GM18867 (cell line): ENCODE results near the gene UFSP2.

Source experiments
- ATAC-seq: cut with Tn5 transposase; IDR thresholded peaks from one replicate; pipeline ENCODE4 v1.9.1; 2021; ENCODE audit warnings: mild to moderate bottlenecking, moderate library complexity; ENCODE audit not compliant: unreplicated experiment

Gene UFSP2

DNA sequence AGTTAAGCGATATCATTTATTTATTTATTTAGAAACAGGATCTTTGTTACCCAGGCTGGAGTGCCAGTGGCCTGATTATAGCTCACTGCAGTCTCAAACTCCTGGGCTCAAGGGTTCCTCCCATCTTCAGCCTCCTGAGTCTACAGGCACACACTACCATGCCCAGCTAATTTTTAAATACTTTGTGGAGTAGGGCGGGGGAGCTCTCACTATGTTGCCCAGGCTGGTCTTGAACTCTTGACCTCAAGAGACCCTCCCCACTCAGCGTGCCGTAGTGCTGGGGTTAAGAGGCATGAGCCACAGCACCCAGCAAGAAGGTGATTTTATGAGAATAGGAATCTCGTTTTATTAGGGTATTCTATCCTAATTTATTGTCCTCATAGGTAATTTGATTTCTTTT is 3.9 kb upstream of the UFSP2 start:
- no peak for ATAC-seq

DNA sequence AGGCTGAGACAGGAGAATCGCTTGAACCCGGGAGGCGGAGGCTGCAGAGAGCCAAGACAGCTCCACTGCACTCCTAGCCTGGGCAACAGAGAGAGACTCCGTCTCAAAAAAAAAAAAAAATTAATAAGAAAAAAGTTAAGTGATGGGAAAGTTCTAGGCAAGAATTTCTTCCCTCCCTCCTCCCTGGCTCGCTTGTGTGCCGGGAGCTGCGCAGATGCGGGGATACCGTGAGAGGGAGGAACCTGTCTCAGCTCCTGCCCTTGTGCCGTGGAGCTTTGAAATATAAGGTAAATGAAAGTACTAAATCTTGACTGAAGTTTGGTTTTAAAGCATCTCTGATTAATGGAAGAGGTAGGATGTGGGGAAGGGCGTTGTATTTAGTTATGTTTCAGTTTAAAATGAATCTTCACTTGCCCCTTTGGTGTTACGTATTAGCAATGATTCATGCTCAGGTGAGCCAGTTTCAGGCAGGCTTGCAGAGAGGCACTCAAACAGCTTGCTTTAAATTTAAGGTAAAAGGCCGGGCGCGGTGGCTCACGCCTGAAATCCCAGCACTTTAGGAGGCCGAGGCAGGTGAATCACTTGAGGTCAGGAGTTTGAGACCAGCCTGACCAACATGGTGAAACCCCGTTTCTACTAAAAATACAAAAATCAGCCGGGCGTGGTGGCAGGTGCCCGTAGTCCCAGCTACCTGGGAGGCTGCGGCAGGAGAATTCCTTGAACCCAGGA is 1.4 kb upstream of the UFSP2 start:
- no peak for ATAC-seq

DNA sequence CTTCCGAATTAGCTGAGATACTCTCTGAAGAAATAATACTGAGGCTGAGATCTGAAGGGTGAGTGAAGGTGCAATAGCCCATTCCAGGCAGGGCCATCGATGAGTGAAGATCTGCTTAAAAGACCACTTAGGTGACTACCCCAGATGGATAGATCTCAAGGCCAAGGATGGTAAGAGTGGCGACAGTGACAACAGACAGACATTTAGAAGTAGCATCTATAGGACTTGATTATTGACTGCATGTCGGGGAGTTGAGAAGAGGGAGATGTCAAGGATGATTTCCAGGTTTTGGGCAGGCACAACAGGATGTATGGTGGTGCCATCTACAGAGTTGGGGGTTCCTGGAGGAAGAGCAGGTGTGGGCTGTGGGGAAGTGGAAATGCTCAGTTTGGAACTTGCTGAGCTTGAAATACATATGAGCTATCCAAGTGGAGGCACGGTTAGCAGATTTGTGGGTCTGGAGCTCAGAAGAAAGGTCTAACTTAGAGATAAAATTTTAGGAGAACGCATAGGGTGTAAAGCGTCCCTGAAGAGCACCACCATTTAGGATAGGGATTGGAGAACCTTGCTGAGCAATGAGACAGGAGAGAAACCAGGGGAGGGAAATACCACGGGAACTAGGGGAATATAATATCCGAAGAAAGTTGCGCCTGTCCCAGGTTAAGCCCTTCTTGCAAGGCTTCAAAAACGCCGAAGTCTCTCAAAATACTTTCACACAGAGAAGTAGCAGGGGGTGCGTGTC is 688 bp downstream of the UFSP2 start:
- ATAC-seq: peak; percentile 2

DNA sequence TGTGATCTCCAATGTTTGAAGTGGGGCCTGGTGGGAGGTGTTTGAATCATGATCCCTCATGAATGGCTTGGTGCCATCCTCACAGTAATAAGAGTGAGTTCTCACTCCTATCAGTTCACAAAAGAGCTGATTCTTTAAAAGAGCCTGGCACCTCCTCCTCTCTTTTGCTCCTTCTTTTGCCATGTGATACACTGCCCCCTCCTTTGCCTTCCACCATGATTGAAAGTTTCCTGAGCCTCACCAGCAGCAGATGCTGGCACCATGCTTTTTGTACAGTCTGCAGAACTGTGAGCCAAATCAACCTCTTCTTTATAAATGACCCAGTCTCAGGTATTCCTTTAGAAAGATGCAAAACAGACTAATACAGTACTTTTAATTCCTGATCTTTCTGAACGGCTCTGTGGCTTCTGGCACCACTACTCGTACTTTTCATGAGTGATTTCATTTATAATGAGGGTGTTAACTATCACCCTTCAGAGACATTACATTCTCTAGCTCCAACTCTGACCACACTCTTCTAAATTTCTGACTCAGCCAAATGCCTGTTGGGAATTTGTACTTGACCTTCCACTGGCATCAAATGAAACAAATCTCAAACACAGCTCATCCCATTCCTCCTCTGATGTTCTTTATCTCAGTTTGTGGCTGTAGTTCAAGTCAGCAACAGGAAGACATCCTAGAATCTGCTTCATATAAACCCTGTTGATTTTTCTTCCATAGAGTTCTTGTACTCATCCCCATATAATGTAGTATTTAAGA is 4.2 kb downstream of the UFSP2 start:
- ATAC-seq: no peak

DNA sequence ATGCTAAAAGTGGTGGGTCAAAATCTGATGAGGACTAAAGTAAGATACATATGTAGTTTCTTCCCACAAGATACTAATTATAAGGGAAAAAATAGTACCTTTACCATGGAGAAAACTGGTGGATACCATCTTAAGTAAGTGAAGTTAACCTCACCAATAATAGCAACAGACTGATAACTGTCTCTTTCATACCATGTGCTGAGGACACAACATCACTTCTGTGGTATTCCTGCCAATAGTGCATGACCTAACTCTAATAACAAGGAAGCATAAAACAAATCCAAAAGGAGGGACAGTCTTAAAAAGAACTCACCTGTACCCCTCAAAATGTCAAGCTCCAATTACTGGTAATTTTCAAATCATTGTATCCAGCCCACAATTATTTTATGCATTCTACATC is 8.8 kb downstream of the UFSP2 start:
- ATAC-seq: no peak

- ATAC-seq: no peak
Observed at GRCh38 chr4:185412412-185412811, 13.4 kb downstream of the UFSP2 start.

DNA sequence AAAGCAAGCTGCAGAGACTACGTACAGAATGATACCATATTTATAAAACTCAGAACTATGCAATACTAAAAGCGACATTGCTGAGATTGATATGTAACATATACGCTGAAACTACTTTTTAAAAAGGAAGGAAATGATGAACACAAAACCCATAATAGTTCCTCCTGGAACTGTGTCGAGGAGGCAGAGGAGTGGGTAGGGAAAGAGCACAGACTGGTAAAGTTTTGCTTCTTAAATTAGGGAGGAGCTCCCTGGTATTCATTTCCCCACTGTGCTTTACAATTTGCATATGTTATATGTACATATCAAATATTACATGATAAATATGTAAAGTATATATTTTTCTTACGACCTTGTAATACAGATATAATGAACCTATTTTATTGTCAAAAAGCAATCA is 13.9 kb downstream of the UFSP2 start:
- no peak for ATAC-seq

DNA sequence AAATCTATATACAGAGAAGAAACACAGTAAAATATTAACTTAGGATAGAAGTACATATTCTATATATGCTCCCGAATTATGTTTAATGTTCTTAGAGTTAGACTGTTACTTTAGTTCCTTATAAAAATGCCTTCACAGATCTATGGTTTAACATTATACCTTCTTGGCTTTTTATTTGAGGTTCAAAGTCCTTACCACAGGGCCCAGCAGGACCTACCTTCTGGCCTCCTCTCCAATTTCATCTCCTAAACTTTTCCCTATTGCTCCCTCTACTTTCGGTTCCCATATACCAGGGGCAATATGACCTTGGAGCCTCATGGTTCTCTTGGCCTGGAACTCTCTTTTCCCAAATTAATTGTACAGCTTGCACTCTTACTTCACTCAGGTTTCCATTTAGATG is 17.3 kb downstream of the UFSP2 start:
- ATAC-seq: no peak

- ATAC-seq: no peak
Observed at GRCh38 chr4:185405296-185405999, 20.3 kb downstream of the UFSP2 start.

GRCh38 chr4:185404031-185404430 is 21.7 kb downstream of the UFSP2 start:
- ATAC-seq: no peak

GRCh38 chr4:185399466-185399865 is 26.3 kb downstream of the UFSP2 start:
- ATAC-seq: no peak

DNA sequence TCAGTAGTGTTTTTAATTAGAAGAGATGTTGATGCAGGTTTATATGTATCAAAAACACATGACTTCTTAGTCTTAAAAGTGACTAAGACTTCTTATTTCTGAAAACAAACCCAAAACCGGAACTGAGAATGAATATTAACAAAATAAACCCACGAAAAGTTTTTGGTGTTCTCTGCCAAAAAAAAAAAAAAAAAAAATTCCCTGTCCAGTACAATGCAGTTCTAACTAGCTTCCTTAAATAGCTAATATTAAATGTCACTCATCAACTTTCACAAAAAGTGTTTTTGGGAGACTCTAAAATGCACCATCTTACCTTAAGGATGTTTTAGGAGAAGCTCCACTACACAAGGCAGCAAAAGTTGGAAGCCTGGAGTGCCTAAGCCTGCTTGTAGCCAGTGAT is 27.1 kb downstream of the UFSP2 start:
- no peak for ATAC-seq

GRCh38 chr4:185396724-185397385 is 28.9 kb downstream of the UFSP2 start, which contains the start of gene ANKRD37:
Gene ANKRD37 (plus strand): TSS chr4:185396841. CDS start chr4:185396924, 83 bp downstream.
- ATAC-seq: peak; percentile 5

GRCh38 chr4:185395956-185396723 is 29.6 kb downstream of the UFSP2 start:
- peak; percentile 77 for ATAC-seq

DNA sequence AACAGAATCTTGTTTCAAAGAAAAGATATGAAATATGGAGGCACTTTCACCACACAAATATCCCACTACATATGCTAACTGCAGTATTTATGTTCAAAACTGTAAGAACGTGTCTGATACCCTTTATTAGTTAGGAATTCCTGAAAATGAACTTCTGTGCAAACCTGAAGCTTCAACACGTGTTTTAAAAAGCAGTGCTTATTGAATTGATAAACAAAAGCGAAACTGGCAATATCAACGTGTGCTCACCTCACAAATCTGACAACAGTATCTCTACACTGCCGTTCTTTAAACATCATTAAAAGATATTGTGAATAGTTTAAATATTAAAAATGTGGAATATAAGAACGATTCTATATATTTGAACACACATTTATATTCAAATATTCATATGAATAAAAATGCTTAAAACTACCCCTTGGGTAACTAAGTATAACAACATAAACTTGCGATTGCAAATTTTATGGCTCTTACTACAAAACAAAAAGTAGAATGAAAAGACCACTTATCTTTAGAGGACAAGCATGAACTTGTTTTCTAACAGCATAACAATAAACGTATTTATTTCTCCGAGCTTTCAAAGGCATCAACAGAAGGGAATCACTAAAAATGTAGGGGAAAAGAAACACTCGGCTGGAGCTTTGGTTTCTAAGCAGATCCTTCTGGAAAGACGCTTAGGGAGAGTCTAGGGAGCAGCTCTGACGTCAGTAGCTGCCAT is 30.4 kb downstream of the UFSP2 start, which contains the start of gene LRP2BP:
Gene LRP2BP (minus strand): TSS at position 687 of the 718 bp plus-strand sequence. CDS start 17,738 bp downstream, outside the sequence.
- ATAC-seq: no peak

- ATAC-seq: no peak
Observed at GRCh38 chr4:185394568-185395237, 31.1 kb downstream of the UFSP2 start.

DNA sequence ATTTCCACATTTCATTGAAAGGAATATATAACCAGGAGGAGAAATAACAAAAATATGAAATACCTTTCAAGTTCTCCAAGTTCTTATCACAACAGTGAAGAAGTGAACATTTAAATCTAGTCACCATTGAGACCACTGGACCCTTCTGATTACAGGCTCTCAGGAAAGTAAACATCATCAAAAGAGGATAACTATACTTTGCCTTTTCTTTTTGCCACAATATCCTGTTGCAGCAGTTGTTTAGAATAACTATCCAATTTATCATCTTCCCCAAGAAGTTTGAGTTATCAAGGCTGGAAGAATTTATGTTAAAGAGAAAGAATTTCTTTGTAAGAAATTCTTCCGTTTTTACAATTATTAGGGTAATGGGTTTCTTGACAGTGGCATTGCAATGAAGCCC is 33.6 kb downstream of the UFSP2 start:
- no peak for ATAC-seq

DNA sequence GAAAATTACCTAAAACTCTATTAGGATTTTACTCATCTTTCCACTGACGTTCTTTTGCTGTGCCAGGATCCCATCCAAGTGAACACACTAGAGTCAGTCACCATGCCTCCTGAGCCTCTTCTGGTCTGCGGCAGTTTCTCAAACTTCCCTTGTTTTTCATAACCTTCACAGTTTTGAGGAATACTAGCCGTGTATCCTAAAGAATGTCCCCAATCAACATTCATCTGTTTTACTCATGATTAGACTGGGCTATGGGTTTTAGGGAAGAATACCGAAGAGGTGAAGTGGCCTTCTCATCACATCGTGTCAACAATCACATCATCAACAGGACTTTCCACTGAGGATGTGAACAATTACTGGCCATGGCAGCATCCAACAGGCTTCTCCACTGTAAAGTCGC is 34.8 kb downstream of the UFSP2 start:
- ATAC-seq: no peak
